T-helper 1 cell treated with Interleukin-12 subunit alpha and Interleukin-12 subunit beta and Interleukin-4 antibody, amounts not matched to agents 30 ng/mL and 1 ng/mL, for 36 hours (primary cell): ENCODE measurements around the gene CAPN14. TPM values are rescaled to one million over a fixed set of nuclear protein-coding genes. Genes with fewer than 3 reads are reported as not detected.

Experiments used
- intact Hi-C: fragments of 100-400 bp; cut with micrococcal nuclease; formaldehyde crosslinking; loops from one replicate; pipeline ENCODE4 v1.15.1; 2024
- total RNA-seq: library from RNA; stranded (reverse); gene quantifications from 2 replicates; pipeline ENCODE4 v1.2.3, GENCODE V29; 2022

The CAPN14 gene
- total RNA-seq, 1 donor from 2014 or later = 0.44 TPM

- intact Hi-C loops = no loop called here
Measured at GRCh38 chr2:31150120-31150670, 67.1 kb downstream of the CAPN14 start.

DNA sequence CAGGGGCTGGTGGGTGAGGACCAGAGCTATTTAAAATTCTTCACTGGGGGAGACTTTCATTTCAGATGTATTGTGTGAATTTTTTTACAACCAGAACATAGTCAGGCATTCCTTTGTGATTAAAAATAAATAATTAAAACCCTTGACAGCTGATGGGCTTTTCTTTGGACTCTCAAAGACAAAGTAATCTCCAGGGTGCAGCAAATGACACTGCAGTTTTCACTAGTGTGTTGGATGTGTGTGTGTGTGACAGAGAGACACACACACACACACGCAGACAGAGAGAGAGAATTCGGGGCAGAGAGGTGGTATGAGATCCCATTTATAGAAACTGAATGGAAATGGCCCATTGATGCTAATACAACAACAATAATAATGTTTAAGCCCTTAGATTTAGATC is 68.8 kb downstream of the CAPN14 start:
- intact Hi-C loops = no loop called here

DNA sequence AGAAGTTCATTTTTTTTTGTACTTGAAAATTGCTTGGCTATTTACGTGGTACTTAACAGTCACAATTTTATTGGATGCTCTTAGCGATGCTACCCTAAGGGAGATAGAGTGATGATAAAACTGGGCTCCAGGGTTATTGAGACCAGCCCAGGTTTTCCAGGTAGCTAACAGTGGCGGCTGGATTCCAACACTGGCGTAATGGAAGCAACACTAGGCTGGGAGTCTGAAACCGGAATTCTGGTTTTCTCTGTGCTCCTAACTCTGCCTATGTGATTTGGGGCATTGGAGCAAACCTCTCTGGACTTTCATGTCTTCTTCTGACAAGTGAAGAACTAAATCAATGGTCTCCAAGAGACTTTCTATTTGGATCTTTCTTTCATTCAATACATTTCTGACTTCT is 69.7 kb downstream of the CAPN14 start:
- intact Hi-C loops = no loop called here

DNA sequence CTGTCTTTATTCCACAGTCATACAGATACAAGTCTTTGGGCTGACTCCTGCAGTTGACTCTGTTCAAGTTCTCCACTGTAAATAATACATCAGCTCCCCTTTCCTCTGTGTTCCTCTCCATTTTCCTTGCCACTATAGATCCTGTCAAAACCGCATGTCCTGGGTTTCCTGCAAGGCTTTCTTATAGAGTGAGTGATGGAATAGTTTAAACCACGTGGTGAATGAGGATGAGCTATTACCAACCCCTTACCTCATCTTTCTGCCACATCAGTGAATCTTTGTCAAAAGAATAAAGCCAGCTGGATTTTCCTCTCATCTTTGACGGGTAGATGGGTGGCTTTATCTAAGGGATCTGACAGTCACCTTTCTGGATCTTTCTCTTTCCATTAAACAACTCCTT is 75.2 kb downstream of the CAPN14 start:
- intact Hi-C loops = no loop called here

DNA sequence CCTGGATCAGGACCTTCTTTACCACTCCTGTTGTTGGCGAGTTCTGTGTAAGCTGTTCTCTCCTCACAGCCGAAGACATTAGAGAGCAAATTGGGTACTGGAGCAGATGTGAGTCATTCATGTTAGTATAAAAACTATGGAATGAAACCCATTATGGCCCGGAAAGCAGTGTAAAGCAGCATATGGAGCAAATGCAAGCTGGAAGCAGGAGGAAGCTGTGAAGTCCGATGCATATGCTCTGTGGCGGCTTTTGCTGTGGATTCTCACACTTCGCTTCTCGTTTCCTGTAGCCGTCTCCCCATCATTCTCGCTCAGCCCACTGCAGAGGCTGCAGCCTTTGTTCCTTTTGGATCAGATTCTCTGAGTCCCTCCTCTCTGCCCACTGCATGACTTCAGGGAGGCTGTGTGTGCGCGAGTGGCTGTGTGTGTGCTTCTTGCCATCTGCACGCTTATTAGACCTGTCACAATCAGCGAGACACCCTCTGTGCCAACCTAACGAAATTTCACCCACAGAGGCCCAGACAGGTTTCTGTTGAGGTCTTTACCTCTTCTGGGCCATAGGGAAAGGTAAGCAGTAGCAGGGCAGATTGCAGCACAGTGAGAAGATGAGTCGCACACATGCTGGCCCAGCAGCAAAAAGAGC is 75.8 kb downstream of the CAPN14 start:
- intact Hi-C loops = no loop called here

DNA sequence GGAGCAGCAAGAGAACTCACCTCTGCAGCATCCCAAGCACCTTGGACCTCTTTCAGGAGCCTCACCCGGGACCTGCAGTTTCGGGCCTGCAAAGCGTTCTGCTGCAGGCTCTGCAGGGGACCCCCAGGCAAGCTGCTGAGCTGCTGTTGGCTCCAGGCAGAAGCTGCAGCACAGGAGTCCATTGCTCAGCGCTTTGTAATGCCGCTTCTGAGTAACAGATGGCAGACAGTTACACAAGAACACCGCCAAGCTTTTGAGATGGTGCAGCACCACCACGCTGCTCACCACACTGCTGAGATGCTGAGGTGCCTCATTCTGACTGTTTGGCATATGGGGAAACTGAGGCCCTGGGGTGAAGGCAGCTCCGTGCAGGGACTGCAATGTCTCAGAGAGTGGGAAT is 77.2 kb downstream of the CAPN14 start:
- intact Hi-C loops = no loop called here

GRCh38 chr2:31139671-31140070 is 77.6 kb downstream of the CAPN14 start:
- intact Hi-C loops = loop anchor here (2.0 kb wide), 1 partner anchor 193 kb away; no protein-coding TSS in a partner anchor

GRCh38 chr2:31138037-31138962 is 79.0 kb downstream of the CAPN14 start, which contains the start of gene GALNT14:
GALNT14 (minus strand) TSS chr2:31138440; CDS start chr2:31138086, 354 bp downstream.
- intact Hi-C loops = loop anchor here (2.0 kb wide), 1 partner anchor 195 kb away; no protein-coding TSS in a partner anchor

DNA sequence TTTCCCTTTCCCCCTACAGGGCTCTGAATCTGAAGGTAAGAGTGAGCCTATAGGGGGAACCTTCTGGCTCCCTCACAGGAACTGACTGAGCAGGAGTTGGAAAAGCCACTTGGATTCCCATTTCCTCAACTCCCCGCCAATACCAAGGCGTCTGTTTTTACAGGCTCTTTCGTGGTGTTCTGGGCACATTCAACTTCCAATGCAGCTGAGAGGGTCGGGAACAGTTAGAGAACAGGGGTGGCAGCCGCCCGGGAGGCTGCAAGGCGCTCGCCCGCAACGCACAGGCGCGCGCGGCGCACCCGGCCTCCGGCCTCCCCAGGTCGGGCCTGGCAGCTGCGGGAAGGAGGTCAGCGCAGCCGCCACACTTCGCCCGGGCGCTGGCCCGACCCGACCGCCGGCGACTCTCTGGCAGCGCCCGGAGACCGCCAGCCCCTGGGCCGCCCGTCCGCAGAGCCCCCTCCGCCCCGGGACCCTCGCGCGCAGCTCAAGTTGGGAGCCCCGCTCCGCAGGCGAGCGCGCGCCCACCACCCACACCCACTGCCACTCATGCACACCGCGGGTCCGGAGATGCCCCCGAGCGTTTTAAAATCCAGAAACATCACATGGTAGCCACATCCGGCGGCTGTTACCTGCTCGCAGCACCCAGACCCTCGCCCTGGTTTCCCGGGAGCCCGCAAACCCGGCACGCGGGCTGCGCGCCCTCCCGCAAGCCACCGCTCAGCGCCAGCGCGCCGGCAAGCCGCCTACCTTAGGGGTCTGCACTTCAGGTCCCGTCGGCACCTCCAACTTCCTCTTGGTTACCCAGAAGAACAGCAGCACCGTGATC is 79.9 kb downstream of the CAPN14 start:
- intact Hi-C loops = loop anchor here (2.0 kb wide), 1 partner anchor 195 kb away; no protein-coding TSS in a partner anchor

DNA sequence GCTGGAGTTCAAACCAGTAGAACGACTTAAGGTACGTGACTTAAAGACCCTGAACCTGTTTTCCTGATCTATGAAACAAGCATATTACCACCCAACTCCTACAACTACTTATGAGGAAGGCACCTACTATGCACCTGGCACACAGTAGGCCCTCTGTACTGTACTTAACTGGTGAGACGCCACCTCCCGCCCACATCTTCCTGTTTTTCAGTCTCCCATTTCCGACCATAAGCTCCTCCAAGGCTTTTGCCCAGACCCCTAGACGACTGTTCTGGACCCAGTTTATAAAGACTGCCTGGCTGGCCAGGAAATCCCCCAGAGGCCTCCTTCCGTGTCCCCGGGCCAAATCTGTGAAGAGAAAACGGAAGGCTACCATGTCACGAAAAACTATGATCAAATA is 80.6 kb downstream of the CAPN14 start:
- intact Hi-C loops = no loop called here

GRCh38 chr2:31136000-31136399 is 81.3 kb downstream of the CAPN14 start:
- intact Hi-C loops = no loop called here

DNA sequence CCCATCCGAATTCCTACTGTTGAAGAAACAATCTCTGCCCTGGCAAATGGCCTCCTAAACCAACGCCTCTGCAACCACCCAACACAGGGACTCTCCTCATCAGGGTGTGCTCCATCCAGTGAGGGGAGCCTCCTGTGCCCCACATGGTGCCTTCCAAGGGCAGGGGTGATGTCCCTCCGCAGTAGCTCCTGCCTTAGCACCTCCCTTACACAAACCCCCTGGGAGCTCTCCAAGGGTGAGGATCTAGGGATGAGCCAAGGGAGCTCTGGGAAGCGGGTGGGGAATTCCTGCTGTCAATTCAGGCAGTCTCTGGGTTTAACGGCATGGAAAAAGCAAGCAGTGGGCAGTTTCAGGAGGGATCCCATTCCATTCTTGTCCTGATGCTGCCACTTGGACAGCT is 82.8 kb downstream of the CAPN14 start:
- intact Hi-C loops = no loop called here

GRCh38 chr2:31132786-31133185 is 84.5 kb downstream of the CAPN14 start:
- intact Hi-C loops = no loop called here

DNA sequence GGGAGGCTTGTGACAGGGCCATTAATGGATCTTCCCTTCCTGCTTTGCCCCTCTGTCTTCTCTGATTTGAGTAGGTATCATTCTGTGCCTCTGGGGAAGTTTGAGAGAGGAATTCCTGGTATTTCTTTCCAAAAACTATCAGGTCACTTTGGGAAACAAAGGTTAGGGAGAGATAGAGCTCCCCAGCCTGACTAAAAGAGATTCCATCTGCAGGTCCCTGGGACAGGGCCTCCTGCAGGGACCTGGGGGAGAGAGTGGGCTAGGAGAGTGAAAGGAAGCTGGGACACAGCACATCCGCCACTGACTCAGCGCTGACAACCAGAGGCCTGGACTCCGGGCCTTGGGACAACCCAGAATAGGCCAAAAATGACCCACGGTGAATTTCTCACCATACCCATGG is 85.4 kb downstream of the CAPN14 start:
- intact Hi-C loops = no loop called here

DNA sequence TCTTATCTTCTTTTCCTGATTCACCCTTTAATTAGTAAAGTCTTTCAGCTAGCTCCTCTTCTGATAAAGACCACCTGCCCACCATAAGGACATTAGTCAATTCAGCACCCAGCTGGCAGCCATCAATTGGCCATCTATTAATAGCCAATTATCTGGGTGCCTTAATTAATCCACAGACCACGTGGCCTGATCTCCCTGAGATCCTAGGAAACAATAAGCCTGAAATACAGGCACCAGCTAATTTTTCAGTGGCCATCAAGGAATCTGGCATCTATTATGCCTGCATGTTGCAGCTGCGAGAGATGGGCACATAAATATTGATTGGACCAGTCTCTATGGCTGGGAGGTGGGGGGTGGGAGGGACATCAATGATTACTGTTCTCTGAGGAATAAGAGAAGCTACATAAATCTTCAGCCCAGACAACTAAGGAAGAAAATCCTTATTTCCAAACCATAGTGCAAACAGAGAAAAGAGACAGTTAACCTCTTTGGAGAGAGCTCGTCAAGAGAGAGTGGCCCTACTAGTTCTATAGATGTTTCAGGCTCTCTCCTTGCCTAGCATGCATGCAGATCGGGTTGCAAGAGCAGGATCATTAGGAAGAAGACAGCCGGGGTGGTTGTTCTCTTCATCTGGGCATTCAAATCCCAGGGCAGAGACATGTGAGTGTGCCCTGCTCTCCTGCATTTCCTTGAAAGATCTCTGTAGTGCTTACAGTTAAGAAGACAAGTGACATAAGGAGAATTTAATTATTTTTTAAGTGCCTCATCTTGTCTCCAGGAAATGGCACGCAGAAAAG is 87.7 kb downstream of the CAPN14 start:
- intact Hi-C loops = no loop called here

DNA sequence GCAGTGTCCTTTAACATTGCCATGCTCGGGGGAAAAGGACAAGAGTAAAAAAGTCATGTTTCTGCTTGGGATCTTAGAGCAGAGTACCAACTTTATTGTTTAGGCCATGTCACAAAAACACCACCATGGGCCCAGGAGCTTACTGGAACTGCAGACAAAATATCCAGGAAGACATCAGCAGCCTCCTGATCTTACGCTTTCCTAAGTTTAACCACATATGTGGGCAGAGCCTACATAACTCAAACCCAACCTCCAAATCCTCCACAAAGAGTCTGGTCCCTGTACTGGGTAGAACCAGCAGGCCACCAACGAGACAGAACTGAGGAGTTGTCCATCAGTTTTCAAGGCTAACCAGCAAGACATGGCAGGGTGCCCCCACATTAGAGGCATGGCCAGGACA is 89.4 kb downstream of the CAPN14 start:
- intact Hi-C loops = no loop called here

GRCh38 chr2:31125918-31126695 is 91.2 kb downstream of the CAPN14 start:
- intact Hi-C loops = no loop called here

GRCh38 chr2:31124904-31125303 is 92.4 kb downstream of the CAPN14 start:
- intact Hi-C loops = no loop called here
